Prostate gland (tissue), 2 donors: Measurements from ENCODE around the gene RAB39A.

Experiments used
- CTCF ChIP-seq, 4 experiments: fragments of 200-600 bp in 2 of 4; fragments of 450-650 bp in 2 of 4; sonication (generic) in 2 of 4; IDR thresholded peaks; 1 replicate in 3 of 4; 2 replicates in 1 of 4; pipeline ENCODE4 v1.5.1; 2016 to 2019; ENCODE audit warnings: antibody characterized with exemption in 4 of 4, mild to moderate bottlenecking in 2 of 4, moderate library complexity in 2 of 4
- POLR2A ChIP-seq: fragments of 450-650 bp; IDR thresholded peaks from one replicate; pipeline ENCODE4 v1.6.1; 2016; ENCODE audit warnings: antibody characterized with exemption, mild to moderate bottlenecking

GRCh38 chr11:107947904-107948303, 19.7 kb downstream of the RAB39A start:
- TF ChIP-seq CTCF (IDR thresholded peaks at IDR 0.05) (no peak), POLR2A (no peak)
